GM21447 (cell line): Measurements from ENCODE around the gene TOM1L2.
"Not testable (repeated sequence)": the region's sequence is repeated elsewhere in the genome, so short reads cannot be mapped to it uniquely, and the experiment has no call there.

Source experiments
- ATAC-seq: cut with Tn5 transposase; IDR thresholded peaks from one replicate; pipeline ENCODE4 v1.9.1; 2021; ENCODE audit not compliant: unreplicated experiment

TOM1L2 gene

DNA sequence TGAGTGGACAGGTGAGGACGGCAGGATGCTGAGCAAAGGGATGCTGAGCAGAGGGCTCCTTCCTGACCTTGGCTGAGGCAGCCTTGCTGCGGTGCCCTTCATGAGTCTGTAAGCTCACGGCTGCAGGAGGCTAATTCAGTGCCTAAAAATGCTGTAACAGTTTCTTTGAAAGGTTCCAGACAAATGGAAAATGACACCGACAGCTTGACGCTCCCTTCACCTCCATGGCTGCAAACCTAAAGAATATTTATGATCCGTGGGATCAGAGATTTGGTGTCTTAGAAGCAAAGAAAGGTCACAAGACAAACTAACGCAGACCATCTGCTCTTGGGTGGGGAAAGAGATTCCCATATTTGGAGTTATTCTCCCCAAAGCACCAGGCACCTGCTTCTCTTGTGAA is 28.0 kb downstream of the TOM1L2 start:
- no peak for ATAC-seq

DNA sequence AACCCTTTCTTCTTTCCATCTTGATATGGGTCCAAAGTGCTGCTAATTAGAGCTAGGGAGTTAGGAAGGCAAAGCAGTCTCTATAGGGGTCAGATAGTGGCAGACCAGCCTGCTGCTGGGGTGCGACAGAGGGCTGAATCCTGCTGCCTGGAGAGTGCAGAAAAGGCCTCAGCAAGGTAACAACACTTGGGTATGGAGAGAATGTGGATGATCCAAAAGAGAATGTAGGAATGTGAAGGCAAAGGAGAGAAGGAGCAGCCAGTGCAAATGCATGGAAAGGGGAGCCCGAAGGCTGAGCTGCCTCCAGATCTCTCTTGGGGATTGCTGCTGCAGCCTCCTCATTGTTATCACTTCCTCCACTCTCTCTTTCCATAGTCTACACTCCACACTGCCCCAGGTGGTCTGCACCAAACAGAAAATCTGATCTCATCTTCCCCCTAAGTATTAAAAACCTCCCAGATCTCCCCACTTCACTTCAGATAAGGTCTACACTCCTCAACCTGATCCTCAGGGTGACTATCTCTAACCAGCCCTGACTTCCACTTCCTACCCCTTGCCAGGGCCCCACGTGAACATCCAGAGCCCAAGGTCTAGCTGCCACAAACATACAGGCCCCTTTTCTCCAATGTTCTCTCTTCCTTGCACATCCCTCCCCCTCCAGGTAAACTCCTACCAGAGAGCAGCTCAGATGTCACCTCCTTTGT is 28.8 kb downstream of the TOM1L2 start:
- no peak for ATAC-seq

- ATAC-seq: no peak
Measured at GRCh38 chr17:17942846-17943245, 29.4 kb downstream of the TOM1L2 start.

GRCh38 chr17:17941015-17941414 is 31.2 kb downstream of the TOM1L2 start:
- no peak for ATAC-seq

DNA sequence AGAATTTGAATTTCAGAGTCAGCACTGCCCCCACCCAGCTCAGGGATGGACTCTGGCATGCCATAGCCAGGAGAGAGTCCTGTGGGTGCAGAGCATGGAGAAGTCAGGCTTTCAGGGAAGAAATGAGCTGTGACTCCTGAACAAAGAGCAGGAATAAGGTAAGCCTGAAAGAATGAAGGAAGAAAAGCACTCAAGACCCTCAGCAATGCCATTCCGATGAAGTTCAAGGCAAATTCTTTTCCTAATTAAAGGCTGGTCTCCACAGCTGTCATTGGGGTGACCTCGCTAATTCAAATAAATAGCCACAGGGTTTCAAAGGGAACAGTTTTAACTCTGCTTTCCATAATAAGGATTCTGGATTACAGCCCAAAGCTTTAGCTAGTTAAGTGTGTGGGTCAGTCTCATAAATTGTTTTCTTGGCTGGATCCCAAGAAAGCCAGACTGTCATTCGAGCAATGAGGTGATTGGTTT is 31.7 kb downstream of the TOM1L2 start:
- no peak for ATAC-seq

DNA sequence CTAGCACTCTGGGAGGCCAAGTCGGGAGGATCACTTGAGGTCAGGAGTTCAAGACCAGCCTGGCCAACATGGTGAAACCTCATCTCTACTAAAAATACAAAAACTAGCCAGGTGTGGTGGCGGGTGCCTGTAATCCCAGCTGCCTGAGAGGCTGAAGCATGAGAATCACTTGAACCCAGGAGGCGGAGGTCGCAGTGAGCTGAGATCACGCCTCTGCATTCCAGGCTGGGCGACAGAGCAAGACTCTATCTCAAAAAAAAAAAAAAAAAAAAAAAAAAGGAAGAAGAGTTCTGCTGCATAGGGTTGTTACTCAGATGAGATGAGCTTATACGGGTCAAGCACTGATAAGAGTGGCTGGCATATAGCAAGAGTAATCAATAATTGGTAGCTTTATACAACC is 32.3 kb downstream of the TOM1L2 start:
- ATAC-seq: not testable (repeated sequence)

DNA sequence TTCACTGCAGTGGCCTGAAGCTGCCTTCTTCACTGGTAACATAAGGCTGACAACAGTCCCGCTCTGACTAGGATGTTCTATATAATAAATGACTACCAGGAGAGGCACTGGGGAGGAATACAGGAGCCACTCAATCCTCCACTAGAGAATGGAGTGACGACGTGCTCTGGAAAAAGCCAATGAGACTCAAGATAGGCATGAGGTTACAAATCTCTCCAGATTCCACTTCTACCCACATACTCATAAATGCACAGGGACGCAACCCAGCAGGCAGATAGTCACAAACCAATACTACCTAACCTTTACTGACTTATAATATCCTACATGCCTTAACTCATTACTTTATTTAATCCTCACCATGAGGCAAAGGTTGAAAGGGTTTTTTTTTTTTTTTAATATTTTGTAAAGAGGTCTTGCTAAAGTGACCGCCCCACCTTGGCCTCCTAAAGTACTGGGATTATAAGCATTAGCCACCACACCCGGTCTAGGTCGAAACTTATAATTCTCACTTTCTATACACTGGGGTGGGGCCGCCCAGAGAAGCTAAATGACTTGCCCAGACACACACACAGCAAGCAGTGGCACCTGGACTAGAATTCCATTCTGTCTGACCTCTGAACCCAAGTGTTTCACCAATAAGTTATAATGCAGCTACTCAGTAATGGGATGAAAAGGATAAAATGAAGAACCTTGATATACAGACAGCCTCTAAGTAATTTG is 33.7 kb downstream of the TOM1L2 start:
- ATAC-seq: no peak

DNA sequence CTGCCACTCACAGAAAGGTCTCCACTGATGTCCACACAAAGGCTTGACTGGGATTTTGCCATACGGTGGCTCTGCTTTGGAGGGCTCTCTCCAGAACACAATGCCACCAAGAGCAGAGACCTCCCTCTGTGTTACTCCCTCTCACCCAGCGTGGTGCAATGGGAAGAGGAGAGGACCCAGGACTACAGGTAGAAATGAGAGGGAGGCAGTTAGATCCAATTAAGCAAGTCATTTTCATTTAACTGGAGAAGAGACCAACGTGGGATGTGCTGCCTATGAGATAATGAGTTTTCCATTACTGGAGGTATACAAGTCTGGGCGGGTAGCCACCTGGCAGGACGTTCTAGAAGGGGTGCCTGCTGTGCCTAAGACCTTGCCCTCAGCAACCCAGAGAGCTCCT is 34.2 kb downstream of the TOM1L2 start:
- no peak for ATAC-seq

GRCh38 chr17:17937201-17937853 is 34.9 kb downstream of the TOM1L2 start:
- no peak for ATAC-seq

DNA sequence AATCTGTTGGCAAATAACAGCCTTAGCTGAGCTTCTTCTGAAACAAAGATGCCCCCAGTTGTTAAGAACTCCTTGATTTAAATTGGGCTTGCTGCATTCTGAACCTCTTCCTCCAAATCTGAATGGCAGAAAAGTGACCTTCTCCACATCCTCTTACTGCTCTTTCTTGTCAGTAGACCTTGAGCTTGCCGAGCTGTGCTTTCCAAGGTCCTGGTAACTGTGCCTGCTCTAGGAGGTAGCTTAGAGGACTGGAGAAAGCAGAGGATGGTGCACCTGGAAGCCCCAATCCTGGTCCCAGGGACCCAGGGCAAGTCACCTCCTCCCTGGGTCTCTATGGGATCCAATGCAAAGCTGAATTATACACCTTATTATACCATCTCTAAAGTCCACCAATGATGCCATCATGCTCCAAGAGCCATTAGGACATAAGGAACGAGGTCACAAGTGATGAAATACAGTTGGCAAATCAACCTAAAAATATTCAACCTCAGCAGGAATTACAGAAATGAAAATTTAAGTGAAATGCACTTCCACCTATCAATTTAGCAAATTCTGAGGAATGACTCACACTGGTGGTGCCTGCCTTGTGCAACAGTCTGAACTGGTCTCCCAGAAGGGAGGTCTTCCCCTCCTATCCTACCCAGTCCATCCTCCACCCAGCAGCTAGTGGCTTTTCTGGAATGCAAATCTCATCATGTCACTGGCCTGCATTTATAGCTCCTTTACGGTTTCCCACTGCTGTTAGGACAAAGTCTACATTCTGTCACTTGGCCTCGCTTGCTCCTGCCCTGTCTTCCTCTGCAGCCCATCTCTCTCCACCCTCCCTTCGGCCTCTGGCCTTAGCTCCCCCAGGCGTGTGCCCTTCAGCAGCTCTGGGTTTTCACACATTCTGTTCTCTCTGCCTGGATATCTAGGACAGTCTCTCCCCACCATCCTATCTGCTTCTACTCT is 36.6 kb downstream of the TOM1L2 start:
- ATAC-seq: no peak

DNA sequence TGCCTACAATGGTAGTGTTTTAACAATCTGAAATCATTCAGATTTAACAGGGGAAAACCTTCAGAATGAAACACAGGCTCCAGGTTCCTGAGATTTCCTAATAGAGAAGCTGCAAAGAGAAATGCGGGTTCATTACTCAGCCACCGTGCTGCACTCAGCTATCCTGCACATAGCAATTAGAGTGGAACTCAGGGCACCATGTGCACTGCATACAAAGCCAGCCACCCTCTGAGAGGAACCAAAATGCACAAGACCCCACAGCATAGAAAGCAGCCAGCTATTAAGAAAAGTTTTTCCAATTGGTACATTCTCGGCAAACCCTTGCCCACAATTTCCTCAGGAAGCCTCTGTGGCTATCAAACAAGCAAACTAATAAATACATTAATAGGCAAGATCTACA is 37.4 kb downstream of the TOM1L2 start:
- ATAC-seq: no peak

DNA sequence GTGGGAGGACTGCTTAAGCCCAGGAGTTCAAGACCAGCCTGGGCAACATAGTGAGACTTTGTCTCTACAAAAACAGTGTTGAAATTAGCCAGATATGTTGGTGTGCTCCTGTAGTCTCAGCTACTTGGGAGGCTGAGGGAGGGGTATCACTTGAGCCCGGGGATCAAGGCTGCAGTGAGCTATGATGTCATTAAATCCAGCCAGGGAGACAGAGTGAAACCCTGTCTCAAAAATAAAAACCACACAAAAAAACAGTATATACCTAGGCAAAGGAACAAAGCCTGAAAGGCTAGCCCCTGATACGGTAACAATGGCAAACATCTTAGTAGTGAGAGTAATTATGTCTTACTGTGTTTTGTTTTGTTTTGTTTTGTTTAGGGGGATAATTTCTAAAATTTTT is 38.0 kb downstream of the TOM1L2 start:
- ATAC-seq: no peak

DNA sequence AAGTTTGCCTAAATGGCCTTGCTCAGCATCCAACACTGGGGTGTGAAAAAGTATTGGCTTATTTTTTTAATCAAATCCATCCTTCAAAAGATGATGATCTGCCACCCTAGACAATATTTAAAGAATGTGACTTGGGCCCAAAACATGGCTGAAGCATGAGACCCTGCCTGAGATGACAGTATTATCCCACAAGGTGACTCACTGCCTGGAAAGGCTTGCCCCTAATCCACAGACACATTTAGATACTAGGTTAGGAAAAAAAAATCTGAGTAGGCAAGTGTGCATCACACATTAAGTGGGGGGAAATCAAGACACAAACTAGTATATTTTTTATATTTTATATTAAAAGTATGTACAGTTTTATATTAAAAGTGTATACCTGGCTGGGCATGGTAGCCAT is 38.4 kb downstream of the TOM1L2 start:
- no peak for ATAC-seq

- ATAC-seq: no peak
Measured at GRCh38 chr17:17931159-17931558, 41.0 kb downstream of the TOM1L2 start.

- ATAC-seq: no peak
Measured at GRCh38 chr17:17930674-17931073, 41.5 kb downstream of the TOM1L2 start.

GRCh38 chr17:17929655-17930380 is 42.4 kb downstream of the TOM1L2 start:
- no peak for ATAC-seq

- ATAC-seq: no peak
Measured at GRCh38 chr17:17928398-17929287, 43.6 kb downstream of the TOM1L2 start.

DNA sequence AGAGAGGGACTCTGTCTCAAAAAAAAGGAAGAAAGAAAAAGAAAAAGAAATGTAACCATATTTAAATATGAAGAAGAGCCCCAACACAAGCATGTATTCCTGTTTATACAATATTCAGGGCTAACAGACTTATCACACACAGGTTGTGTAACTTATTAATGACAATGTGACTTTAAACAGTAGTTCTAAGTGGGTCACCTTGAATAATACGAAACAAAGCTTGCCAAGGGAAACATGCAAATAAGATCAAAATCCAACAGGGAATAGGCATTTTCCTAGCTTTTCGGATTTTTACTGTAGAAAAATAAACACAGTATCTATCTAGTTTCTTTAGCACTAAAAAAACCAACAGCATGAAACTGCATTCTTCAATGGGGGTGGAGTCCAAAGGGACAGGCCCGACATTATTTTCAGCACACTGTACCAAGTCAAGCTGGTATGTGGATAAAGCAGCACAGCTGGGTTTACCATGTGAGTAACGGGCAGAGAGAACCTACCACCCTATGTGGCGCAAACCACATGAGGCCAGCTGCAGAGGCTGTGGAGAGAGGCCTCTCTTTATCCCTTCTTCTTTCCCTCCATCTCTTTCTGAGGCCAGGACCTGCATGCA is 45.3 kb downstream of the TOM1L2 start:
- no peak for ATAC-seq

- ATAC-seq: no peak
Measured at GRCh38 chr17:17926036-17926435, 46.2 kb downstream of the TOM1L2 start.
